ENCODE data around the gene ST3GAL2.

ST3GAL2 gene

GRCh38 chr16:70437582-70438557 is 1.0 kb downstream of the ST3GAL2 start:
- no peak for DNase-seq (ENCODE audit: low read depth in 2 of 2)

- DNase-seq (ENCODE audit: low read depth in 2 of 2) = no peak
Observed at GRCh38 chr16:70437017-70437581, 1.8 kb downstream of the ST3GAL2 start.

- no peak for DNase-seq (ENCODE audit: low read depth in 2 of 2)
Observed at GRCh38 chr16:70434484-70435260, 4.2 kb downstream of the ST3GAL2 start.

GRCh38 chr16:70433458-70434103 is 5.3 kb downstream of the ST3GAL2 start:
- no peak for DNase-seq (ENCODE audit: low read depth in 2 of 2)

GRCh38 chr16:70432723-70433457 is 6.0 kb downstream of the ST3GAL2 start:
- DNase-seq (ENCODE audit: low read depth in 2 of 2) = no peak

- DNase-seq (ENCODE audit: low read depth in 2 of 2) = no peak
Observed at GRCh38 chr16:70432356-70432722, 6.6 kb downstream of the ST3GAL2 start.

- peak in 1 of 2 donors; percentile 43 for DNase-seq (ENCODE audit: low read depth in 2 of 2)
Observed at GRCh38 chr16:70430667-70431536, 8.0 kb downstream of the ST3GAL2 start.

GRCh38 chr16:70429888-70430666 is 8.8 kb downstream of the ST3GAL2 start:
- DNase-seq (ENCODE audit: low read depth in 2 of 2) = no peak

- DNase-seq (ENCODE audit: low read depth in 2 of 2) = peak; percentile 22 to 56
Observed at GRCh38 chr16:70428178-70428998, 10.5 kb downstream of the ST3GAL2 start.

- no peak for DNase-seq (ENCODE audit: low read depth in 2 of 2)
Observed at GRCh38 chr16:70427786-70428177, 11.1 kb downstream of the ST3GAL2 start.

- DNase-seq (ENCODE audit: low read depth in 2 of 2) = no peak
Observed at GRCh38 chr16:70422543-70422942, 16.4 kb downstream of the ST3GAL2 start.

- no peak for DNase-seq (ENCODE audit: low read depth in 2 of 2)
Observed at GRCh38 chr16:70421473-70422311, 17.2 kb downstream of the ST3GAL2 start.

- no peak for DNase-seq (ENCODE audit: low read depth in 2 of 2)
Observed at GRCh38 chr16:70421014-70421413, 17.9 kb downstream of the ST3GAL2 start.

GRCh38 chr16:70419384-70420327 is 19.2 kb downstream of the ST3GAL2 start:
- DNase-seq (ENCODE audit: low read depth in 2 of 2) = no peak

- DNase-seq (ENCODE audit: low read depth in 2 of 2) = no peak
Observed at GRCh38 chr16:70418993-70419318, 19.9 kb downstream of the ST3GAL2 start.

GRCh38 chr16:70418274-70418992 is 20.5 kb downstream of the ST3GAL2 start:
- DNase-seq (ENCODE audit: low read depth in 2 of 2) = no peak

Measured in activated CD4-positive, alpha-beta T cell treated with anti-CD3 and anti-CD28 coated beads for 24 hours (primary cell).